NCI-H446 treated with DMSO at 0.1 percent for 48 hours (cell line): ENCODE data around the gene CRYAB.
"Not testable (repeated sequence)": the region's sequence is repeated elsewhere in the genome, so short reads cannot be mapped to it uniquely, and the experiment has no call there.

Source experiments
- DNase-seq: peaks from one replicate; lab custom pipeline; 2025; lab: John Stamatoyannopoulos, UW

The CRYAB gene

GRCh38 chr11:111908639-111909305 is 2.8 kb downstream of the CRYAB start:
- DNase-seq, result no peak

- no peak for DNase-seq
These were observed 4.9 kb downstream of the CRYAB start for GRCh38 chr11:111906680-111907079.

DNA sequence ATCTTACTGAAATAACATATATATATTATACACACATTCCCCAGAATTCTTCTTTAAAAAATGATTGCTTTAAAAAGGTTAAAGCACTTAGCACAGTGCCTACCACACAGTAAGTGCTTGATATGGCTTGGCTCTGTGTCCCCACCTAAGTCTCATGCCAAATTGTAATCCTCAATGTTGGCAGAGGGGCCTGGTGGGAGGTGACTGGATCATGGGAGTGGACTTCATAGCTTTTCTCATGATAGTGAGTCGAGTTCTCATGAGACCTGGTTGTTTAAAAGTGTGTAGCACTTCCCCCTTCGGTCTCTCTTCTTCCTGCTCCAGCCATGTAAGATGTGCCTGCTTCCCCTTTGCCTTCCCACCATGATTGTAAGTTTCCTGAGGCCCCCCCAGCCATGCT is 6.2 kb downstream of the CRYAB start:
- no peak for DNase-seq

- no peak for DNase-seq
These were observed 24.7 kb downstream of the CRYAB start for GRCh38 chr11:111886844-111887243.

DNA sequence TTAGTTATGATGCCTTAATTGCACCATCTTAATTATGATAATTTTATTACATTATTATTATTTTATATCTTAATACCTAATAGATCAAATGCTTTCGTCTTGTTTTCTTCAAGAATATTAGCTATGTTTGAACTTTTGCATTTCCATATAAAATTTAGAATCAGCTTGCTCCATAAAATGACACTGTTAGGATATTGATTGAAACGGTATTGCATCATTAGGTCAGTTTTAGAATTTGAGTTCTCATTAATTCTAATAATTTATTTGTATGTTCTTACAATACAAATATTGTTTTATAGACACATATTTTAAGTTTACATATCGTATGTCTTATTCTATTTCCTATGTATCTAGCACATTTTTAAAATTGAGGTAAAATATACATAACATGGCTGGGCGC is 25.5 kb downstream of the CRYAB start:
- no peak for DNase-seq

GRCh38 chr11:111885053-111885452 is 26.5 kb downstream of the CRYAB start:
- DNase-seq, result not testable (repeated sequence)

DNA sequence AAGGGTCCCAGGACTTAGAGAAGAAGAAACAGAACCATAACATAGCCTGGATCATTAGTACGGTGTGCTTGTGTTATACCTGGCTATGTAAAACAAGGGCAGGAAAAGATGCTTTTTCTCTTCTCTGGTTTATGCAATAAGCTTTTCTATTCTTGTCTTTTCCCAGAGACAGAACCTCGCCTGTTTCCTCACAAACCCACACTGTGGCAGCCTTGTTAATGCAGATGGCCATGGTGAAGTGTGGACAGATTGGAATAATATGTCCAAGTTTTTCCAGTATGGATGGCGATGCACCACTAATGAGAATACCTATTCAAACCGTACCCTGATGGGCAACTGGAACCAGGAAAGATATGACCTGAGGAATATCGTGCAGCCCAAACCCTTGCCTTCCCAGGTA is 29.4 kb downstream of the CRYAB start:
- DNase-seq, result no peak

- no peak for DNase-seq
These were observed 32.0 kb downstream of the CRYAB start for GRCh38 chr11:111879637-111879960.

- peak; percentile 95 for DNase-seq
These were observed 32.5 kb downstream of the CRYAB start, which contains the start of the genes CFAP68 and FDXACB1 for GRCh38 chr11:111878849-111879636. CFAP68 (plus strand) TSS chr11:111879541; CDS start chr11:111879561, 20 bp downstream. FDXACB1 (minus strand) TSS chr11:111879165; CDS start chr11:111879132, 33 bp downstream.

DNA sequence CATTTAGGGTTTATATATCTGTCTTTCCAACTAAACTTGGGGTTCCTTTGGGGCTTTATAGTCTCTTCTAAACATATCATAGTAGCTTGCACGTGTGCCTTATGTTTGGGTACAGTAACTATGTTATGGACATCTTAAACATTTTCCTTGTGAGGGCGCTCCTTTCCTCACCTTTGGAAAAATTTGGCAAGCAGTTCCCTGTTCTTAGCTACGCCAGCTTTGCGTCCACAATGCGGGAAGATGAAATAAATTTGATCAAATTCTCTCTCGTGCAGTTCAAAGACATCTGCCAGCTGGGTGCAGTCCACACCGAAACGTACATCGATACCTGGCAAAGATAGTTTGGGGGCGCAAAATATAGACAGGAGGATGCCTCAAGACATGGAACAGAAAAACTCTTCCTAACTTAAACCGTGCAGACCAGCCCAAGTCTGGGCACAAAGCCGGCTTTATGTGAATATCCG is 33.2 kb downstream of the CRYAB start:
- no peak for DNase-seq

GRCh38 chr11:111871693-111872161 is 39.8 kb downstream of the CRYAB start:
- DNase-seq, result no peak

- DNase-seq, result peak; percentile 56
These were observed 40.5 kb downstream of the CRYAB start, which contains the start of gene ALG9 for GRCh38 chr11:111870886-111871692. ALG9 (minus strand) TSS chr11:111871581; CDS start chr11:111871482, 99 bp downstream.

DNA sequence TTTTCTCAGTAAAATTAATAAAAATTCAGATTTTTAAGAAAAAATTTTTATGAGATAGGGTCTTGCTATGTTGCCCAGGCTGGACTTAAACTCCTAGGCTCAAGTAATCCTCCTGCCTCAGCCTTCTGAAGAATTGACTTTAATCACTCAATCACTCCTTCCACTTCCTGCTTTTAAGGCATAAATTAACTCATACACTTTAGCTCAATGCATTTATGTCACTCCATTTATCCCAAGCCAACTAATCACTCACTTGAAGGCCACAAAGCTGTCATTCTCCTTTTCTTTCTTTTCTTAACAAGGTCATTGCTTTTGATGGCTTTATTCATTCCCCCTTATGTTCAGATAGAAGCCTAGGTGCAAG is 41.1 kb downstream of the CRYAB start:
- no peak for DNase-seq

- DNase-seq, result no peak
These were observed 41.5 kb downstream of the CRYAB start for GRCh38 chr11:111870113-111870512.

- DNase-seq, result no peak
These were observed 51.3 kb downstream of the CRYAB start for GRCh38 chr11:111860257-111860656.
